Midbrain (tissue), 1 donor: ENCODE measurements around the gene RGS19.
A peak's percentile ranks its signal among the peaks of the same experiment; 100 is the strongest.

Experiments
- DNase-seq: peaks from one replicate; lab custom pipeline; 2025; lab: John Stamatoyannopoulos, UW

RGS19 gene

DNA sequence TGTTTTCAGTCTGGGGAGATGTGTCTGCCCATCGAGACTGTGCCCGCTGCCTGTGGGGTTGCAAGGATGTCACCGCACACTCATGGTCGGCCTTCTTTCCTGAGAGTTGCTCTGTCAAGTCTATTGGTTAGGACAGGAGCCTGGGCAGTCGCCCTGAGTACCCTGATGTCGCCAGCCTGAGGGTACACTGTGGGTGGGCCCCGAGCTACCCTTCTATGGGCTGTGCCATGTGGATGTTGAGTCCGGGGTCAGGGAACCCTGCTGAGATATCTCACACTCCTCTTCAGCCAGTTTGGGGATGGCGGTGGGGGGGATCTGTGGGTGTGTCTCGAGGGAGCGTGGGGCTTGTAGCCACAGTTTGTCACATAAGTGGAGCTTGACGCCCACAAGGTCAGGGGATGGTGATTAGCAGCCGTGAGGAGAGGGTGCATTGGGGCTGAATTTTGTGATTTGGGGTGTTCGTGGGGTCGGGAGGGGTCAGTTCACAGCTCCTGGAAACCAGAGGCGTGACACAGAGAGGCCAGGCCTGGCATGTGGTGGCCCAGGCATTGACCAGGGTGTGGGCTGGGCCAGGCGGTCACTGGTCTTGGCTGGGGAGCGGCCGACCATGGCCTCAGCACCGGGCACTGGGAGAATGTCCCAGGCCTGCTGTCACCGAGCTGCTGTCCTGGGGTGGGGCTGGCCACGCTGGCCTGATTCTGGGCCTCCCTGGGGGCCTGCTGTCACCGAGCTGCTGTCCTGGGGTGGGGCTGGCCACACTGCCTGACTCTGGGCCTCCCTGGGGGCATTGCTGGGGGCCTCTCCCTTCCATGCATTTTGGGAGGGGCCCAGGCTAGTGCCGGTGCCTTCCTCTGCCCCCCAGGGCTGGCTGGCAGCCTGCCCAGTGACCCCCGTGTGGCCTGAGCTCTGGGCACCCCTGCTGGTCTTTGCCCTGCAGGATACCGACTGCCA lies 29.7 kb upstream of the RGS19 start:
- no peak for DNase-seq

DNA sequence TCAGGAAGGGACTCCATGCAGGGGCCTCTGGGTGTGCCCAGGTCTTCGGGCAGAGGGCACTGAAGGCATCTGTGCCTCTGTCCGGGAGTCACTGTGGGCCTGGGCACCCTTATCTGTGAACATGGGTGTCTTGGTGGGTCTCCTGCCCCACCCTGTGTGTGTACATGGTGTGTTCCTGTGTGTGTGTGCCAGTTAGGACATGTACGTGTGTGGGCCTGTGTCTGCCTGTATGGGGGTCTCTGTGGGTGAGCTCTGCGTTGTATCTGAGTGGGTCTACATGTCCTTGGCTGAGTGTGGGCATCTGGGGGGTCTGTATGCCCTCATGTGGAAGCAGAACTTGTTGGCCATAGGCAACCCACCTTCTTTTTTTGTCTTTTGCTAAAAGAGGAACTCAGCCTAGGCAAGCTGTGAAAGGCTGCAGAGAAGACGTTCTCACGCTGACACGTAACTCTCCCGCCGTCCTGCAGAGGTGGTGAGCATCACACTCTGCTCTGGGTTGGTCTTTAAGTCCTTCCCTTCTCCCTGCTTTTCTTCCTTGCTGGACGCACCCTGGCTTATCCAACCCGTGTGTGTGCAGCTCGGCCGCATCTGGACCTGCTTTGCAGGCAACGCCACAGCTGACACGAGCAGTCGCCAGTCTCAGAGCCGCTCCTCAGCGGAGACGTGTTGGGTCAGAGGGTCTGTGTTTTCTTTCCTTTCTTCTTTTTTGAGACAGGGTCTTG lies 28.6 kb upstream of the RGS19 start:
- no peak for DNase-seq

DNA sequence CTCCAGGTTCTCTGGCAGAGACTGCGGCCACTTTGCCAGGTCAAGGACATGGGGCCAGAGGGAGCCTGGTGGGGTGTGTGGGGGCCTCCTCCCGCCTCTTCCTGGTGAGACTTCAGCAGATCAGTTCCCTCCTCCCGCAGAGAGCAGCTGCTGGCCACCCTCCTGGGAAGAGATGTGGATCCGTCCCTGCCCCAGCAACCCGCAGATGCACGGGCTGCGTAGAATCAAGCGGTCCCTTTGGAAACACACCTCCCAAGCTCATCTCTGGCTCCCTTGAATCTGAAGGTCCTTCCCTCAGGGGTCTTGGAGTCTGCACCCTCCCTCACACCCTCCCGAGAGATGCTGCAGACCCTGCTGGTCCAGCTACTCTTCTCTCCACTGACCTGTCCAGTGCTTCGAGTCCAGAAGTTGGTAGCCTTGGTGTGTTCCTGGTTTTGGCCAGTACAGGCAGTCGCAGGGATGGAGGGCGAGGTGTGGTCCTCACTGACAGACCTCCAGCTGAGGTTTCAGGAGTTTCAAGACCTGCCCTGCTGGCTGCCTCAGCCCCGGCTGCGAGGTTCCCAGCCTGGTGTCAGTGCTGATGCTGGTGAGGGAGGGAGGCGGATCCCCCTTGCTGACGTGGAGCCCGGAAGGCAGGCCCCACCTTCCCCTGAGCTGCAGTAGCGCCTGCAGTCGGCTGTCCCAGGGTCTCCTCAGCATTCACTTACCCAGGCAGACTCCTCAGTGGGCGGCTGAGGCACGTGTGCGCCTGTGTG lies 27.8 kb upstream of the RGS19 start, which contains the start of gene NPBWR2:
Gene NPBWR2 (minus strand): TSS at position 585 of the 755 bp plus-strand sequence. CDS start 734 bp downstream, outside the sequence.
- DNase-seq = no peak

DNA sequence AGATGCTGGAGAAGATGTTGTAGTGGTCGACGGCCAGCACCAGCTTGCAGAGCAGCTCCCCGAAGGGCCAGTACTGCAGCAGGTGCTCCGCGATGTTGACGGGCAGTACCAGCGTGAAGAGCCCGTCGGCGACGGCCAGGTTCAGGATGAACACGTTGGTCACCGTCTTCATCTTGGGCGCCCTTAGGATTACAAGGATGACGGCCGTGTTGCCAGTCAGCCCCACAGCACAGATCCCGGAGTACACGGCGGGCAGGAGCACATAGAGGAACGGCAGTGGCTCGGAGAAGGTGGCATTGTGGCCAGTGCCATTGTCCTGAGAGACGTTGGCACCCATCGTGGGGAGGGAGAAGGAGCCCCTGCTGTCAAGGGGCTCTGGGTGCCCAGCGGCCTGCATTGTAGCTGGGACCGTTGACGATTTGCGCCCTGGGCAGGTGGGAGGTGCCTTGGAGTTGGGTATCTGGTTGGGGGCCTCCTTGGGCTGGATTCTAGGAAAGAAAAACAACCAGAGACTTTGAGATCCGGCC lies 27.2 kb upstream of the RGS19 start:
- DNase-seq = no peak

DNA sequence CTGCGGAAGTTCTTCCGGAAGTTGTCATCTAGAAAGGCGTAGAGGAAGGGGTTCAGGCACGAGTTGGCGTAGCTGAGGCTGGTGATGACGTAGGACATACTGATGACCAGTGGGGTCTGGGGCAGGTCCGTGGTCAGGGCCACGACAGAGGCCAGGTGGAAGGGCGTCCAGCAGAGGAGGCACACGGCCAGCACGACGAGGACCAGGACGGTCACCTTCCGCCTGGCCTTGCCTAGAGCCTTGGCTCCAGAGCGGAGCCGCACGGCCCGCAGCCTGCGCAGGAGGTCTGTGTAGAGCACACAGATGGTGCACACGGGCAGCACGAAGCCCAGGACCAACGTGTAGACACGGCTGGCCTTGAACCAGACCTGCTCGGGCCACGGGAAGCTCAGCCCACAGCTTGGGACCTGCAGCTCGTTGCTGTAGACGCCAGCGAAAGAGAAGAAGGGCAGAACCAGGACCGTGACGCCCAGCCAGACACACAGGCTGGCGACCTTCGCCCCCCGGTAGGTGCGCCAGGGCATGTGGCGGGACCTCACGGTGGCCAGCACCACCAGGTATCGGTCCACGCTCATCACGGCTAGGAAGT lies 26.6 kb upstream of the RGS19 start:
- DNase-seq = no peak

DNA sequence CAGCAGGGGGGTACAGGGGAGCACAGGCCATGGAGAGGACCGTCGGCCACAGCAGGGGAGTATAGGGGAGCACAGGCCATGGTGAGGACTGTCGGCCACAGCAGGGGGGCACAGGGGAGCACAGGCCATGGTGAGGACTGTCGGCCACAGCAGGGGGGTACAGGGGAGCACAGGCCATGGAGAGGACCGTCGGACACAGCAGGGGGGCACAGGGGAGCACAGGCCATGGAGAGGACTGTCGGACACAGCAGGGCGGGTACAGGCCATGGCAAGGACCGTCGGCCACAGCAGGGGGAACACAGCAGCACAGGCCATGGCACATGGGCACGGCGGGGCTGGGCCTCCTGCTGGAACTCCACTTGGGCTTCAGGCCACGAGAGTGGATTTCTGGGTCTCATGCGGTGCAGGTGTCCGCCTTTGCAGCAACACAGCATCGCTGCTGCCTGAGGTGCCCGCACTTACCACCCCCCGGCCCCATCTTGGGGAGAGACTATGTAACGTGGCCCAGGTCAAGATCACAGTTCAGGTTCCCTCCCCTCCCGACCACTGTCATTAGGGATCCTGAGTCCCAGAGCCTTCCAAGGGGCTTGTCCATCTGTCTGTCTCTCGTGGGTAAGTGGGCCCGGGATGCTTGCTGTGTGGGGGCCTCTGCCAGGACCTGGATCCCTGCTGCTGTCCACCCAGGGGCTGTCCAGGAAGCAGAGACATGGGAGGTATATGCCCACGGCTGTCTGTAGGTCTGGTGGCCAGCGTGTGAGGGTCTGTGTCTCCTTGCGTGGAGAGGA lies 25.5 kb upstream of the RGS19 start:
- no peak for DNase-seq

DNA sequence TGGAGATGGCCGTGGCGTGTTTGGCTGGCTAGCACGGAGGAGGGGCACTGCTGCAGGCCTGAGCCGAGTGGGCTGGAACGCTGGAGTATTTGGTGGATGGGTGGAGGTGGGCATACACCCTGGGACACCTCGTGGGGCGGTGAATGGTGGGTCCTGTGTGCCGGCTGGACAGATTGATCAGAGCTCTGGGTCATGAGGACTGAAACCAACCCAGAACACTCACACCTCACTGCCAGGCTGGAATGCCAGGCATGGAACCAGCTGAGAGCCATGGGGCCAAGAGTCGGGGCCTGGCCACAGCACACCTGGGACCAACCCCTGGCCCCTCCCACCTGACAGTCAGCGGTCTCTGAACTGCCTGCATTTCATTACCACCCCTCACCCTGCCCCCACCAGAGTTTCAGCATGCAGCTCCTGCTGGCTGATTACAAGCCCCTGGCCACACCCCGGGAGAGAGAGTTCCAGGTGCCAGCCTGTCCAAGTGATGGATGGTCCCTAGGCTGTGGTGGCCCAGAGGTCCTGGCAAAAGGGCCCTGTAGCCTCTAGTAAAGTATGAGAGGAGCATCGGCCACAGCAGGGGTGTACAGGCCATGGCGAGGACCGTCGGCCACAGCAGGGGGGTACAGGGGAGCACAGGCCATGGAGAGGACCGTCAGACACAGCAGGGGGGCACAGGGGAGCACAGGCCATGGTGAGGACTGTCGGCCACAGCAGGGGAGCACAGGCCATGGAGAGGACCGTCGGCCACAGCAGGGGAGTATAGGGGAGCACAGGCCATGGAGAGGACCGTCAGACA lies 24.8 kb upstream of the RGS19 start:
- DNase-seq = no peak

DNA sequence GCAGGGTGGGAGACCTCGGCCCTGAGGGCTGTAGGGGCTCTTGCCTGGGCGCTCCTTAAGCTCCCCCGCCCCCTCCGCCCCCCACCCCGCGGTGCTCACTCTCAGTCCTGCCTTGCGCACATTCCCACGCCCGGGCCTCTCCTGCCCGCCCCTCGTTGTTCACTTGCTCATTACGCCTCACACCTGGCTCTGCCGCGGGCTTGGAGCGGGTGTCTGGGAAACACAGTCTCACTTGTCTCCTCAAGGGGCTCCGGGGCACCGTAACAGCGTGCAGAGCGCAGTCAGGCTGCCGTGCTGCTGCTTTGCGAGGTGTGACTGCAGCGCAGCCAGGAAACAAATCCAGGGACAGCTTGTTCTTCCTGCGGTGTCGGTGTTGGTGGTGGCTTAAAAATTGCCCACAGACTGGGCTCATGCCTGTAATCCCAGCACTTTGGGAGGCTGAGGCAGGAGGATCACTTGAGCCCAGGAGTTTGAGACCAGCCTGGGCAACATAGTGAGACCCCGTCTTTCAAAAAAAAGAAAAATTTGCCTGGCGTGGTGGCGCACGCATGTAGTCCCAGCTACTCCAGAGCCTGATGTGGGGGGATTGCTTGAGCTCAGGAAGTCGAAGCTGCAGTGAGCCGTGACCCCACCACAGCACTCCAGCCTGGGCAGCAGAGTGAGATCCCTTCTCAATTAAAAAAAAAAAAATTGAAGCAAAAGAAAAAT lies 23.5 kb upstream of the RGS19 start:
- no peak for DNase-seq

DNA sequence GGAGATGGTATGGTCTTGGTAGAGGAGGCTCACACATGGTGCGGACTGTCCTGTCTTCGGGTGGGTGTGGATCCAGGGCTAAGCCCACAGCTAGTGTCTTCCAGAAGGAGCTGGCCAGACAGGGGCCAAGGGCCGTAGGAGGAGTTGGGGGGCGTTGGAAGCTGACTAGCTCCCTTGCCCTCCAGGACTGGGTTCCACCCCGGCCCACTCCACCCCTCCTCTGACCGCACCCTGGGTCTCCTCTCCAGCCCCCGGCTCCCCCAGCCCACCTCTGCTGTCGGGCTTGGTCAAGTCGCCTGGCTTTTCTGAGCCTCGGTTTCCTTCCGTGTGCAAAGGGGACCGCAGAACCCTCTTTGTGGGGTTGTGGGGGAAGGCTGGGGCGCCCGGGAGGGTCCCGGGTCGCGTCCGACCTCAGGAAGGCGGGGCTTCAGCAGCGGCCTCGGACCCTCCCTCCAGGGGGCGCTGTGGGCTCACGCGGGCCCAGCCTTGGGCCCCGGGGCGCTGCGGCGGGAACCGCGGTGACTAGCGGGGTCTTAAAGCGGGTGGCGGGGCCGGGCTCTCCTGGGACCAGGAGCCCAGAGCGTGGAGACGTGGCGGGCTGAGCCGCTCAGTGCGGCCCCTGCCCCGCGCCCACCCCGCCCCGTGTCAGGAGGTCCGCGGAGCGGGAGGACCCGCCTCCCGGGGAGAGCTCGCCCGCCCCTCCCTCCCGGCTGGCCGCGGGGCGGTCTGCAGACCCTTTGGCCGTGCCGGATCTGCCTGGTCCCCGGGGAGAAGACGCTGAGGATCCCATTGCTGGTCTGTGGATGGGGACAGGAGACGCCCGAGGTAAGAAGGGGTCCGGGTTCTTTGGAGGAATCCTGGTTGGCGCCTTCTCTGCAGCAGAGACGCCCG lies 22.7 kb upstream of the RGS19 start:
- DNase-seq = peak; percentile 13

DNA sequence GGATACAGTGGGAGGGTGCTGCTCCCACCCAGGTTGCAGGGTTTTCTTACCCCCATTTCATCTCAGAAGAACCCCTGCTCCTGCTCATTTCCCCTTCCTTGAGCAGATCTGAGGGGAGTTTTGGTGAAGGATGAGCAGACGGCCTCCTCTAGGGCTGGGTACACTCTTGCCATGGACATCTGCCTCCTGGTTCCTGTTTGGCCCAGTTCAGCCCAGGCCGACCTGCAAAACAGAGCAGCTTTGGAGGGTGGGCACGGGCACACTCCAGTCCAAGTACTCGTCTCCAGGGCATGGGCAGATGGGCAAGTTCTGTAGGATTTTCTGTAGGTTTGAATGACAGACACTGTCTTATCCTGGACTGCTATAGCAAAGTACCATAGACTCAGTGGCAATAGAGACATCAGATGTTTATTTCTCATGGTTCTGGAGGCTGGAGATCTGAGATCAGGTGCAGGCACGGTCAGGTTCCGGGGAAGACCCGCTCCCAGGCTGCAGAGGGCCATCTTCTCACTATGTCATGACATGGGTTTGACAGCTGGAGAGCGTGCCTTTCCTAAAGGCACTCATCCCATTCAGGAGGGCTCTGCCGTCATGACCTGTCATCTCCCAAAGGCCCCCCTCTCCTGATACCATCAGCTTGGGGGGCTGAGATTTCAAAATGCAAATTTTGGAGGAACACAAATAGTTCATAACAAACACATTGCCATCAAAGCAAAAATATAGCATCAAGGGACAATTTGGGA lies 21.8 kb upstream of the RGS19 start:
- no peak for DNase-seq

DNA sequence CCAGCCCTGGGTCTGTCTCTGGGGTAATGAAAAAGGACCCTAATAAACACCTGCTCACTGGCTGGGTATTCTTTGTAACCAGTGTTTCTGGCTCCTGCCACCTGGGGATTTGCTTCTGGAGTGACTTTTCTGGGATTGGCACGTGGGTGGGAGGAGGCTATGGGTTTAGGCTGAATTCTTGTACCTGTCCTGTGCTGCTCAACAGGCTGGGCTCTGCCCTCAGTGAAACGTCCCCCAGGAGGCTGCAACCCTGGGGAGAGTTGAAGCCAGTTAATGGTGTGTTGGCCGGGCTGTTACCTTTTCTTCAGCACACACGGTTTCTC lies 21.2 kb upstream of the RGS19 start:
- no peak for DNase-seq

DNA sequence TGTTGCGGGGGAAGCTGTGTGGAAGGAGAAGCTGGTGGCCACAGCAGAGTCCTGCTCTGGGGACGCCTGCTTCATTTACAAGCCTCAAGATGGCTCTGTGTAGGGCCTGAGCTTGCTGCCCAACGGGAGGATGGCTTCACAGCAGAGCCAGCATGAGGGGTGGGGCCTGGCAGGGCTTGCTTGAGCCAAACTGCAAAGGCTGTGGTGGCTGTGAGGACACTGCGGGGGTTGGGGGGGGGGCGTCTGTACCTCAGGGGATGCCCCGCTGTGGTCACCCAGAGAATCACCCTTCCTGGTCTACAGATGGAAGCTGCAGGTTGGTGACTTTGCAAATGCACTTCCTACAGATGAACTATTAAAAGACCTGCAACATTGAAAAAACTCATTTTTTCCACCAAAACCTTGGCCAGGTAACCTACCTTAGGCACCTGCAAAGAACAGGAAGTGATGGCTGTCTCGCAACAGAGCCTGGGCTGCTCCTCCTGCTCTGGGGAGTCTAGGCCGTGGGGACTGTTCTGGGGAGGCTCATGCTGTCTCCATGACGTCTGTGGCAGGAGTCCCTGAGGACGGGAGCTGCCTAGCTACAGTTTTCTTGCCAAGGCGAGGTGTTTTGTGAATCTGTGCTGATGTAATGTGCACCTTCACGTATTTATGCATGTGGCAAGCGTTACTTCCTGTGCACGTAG lies 20.7 kb upstream of the RGS19 start:
- DNase-seq = no peak

DNA sequence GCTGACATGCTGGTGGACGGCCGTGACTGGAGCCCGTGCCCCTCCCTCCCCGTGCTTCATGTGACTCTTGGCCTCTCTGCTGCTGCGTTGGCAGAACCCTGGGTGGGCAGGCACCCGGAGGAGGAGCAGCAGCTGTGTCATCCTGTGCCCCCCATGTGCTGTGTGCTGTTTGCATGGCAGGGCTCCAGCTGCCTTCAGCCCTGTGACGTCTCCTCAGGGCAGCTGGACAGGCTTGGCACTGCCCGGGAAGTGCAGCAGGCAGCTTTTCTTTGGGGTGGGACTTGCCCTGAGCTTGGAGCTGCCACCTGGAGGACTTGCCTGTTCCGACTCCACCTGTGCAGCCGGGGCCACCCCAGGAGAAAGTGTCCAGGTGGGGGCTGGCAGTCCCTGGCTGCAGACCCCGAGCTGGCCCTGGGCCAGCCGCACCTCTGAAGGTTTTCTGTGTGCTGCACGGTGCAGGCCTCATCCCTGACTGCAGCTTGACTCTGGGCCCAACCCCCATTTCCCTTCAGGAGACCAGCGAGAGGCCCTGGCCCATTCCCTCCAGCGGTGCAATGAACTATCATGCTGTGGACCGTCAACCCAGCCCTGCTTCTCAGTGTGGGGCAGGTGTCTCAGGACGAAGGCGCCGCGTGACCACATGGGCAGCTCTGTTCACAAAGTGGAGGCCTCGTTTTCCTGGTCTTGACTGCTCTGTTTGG lies 19.9 kb upstream of the RGS19 start:
- DNase-seq = no peak

DNA sequence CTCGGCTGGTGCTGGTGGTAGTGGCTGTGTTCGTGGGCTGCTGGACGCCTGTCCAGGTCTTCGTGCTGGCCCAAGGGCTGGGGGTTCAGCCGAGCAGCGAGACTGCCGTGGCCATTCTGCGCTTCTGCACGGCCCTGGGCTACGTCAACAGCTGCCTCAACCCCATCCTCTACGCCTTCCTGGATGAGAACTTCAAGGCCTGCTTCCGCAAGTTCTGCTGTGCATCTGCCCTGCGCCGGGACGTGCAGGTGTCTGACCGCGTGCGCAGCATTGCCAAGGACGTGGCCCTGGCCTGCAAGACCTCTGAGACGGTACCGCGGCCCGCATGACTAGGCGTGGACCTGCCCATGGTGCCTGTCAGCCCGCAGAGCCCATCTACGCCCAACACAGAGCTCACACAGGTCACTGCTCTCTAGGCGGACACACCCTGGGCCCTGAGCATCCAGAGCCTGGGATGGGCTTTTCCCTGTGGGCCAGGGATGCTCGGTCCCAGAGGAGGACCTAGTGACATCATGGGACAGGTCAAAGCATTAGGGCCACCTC lies 19.2 kb upstream of the RGS19 start:
- no peak for DNase-seq

DNA sequence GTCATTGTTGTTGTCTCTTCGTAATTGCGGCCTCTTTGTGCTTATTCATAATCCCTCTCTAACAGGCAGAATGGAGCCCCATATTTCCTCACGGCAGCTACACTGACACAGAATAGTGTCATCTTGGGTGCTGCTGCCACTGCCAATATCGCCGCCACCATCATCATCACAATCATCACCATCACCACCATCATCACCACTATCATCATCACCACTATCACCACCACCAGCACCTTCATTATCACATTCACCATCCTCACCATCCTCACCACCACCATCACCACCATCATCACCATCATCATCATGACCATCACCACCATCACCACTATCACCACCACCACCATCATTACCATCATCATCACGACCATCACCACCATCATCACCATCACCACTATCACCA lies 17.2 kb upstream of the RGS19 start:
- DNase-seq = no peak

DNA sequence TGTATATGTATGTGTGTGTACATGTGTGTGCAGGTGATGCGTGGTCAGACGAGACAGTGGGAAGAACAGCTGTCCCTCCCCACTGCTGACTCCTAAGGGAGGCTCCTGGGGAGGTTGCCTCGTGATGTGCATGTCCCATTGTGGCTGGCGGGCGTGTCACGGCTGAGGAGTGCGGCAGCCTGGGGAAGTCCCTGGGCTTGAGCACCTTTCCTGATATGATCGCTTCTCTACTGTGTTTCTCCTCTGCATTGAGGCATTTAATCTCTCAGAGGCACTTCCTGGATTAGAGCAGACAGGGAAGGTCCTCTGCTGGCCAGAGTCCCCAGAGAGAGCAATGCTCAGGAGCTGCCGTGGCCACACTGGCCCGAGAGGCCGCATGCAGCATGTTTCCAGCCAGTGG lies 16.6 kb upstream of the RGS19 start:
- DNase-seq = no peak
